Activated naive CD4-positive, alpha-beta T cell treated with anti-CD3 and anti-CD28 coated beads, Interleukin-2, amount 50 U/mL, for 24 hours (primary cell): ENCODE results near the gene SPTLC3.

ENCODE experiments used
- H3K27ac Mint-ChIP-seq: one replicate; pipeline ENCODE4 v1.8.0; 2021; ENCODE audit warnings: mild to moderate bottlenecking, mixed read lengths
- H3K27me3 Mint-ChIP-seq: one replicate; pipeline ENCODE4 v1.8.0; 2021; ENCODE audit warnings: mixed read lengths
- H3K36me3 Mint-ChIP-seq: one replicate; pipeline ENCODE4 v1.8.0; 2021; ENCODE audit warnings: mixed read lengths
- H3K4me1 Mint-ChIP-seq: one replicate; pipeline ENCODE4 v1.8.0; 2021; ENCODE audit warnings: mixed read lengths
- H3K4me3 Mint-ChIP-seq: one replicate; pipeline ENCODE4 v1.8.0; 2021; ENCODE audit warnings: mild to moderate bottlenecking, mixed read lengths
- H3K9me3 Mint-ChIP-seq: one replicate; pipeline ENCODE4 v1.8.0; 2021; ENCODE audit warnings: mixed read lengths

Gene SPTLC3

GRCh38 chr20:13012886-13013285 is 4.1 kb downstream of the SPTLC3 start:
- H3K4me3 Mint-ChIP-seq = no peak overlapping the region
- H3K9me3 Mint-ChIP-seq = no peaks in the 10 kb centered on the region
- H3K36me3 Mint-ChIP-seq = no peaks in the 10 kb centered on the region
- H3K27me3 Mint-ChIP-seq = peaks cover 2% of the 10 kb centered on the region
- peaks cover 25% of the 10 kb centered on the region for H3K4me1 Mint-ChIP-seq
- no peak overlapping the region for H3K27ac Mint-ChIP-seq

GRCh38 chr20:13013411-13013810 is 4.6 kb downstream of the SPTLC3 start:
- H3K27ac Mint-ChIP-seq = no peak overlapping the region
- H3K36me3 Mint-ChIP-seq = no peaks in the 10 kb centered on the region
- H3K9me3 Mint-ChIP-seq = no peaks in the 10 kb centered on the region
- H3K4me3 Mint-ChIP-seq = no peak overlapping the region
- peaks cover 2% of the 10 kb centered on the region for H3K27me3 Mint-ChIP-seq
- peaks cover 25% of the 10 kb centered on the region for H3K4me1 Mint-ChIP-seq

- Mint-ChIP-seq H3K9me3 (peaks cover 6% of the 10 kb centered on the region), H3K27me3 (peaks cover 2% of the 10 kb centered on the region), H3K27ac (no peak overlapping the region), H3K4me1 (no peaks in the 10 kb centered on the region), H3K4me3 (no peak overlapping the region), H3K36me3 (no peaks in the 10 kb centered on the region)
Observed at GRCh38 chr20:13017235-13017634, 8.5 kb downstream of the SPTLC3 start.

GRCh38 chr20:13017883-13018535 is 9.2 kb downstream of the SPTLC3 start:
- Mint-ChIP-seq H3K36me3 (peaks cover 2% of the 10 kb centered on the region), H3K4me1 (no peaks in the 10 kb centered on the region), H3K4me3 (no peak overlapping the region), H3K9me3 (peaks cover 6% of the 10 kb centered on the region), H3K27me3 (peaks cover 2% of the 10 kb centered on the region), H3K27ac (no peak overlapping the region)

- H3K36me3 Mint-ChIP-seq = peaks cover 4% of the 10 kb centered on the region
- no peak overlapping the region for H3K27ac Mint-ChIP-seq
- no peak overlapping the region for H3K4me3 Mint-ChIP-seq
- no peaks in the 10 kb centered on the region for H3K27me3 Mint-ChIP-seq
- peaks cover 6% of the 10 kb centered on the region for H3K9me3 Mint-ChIP-seq
- no peaks in the 10 kb centered on the region for H3K4me1 Mint-ChIP-seq
Observed at GRCh38 chr20:13021205-13021970, 12.6 kb downstream of the SPTLC3 start.

GRCh38 chr20:13022401-13023155 is 13.8 kb downstream of the SPTLC3 start:
- Mint-ChIP-seq H3K4me3 (no peak overlapping the region), H3K36me3 (peaks cover 4% of the 10 kb centered on the region), H3K27me3 (no peaks in the 10 kb centered on the region)

GRCh38 chr20:13024596-13024995 is 15.8 kb downstream of the SPTLC3 start:
- no peak overlapping the region for H3K4me3 Mint-ChIP-seq
- H3K9me3 Mint-ChIP-seq = peaks cover 6% of the 10 kb centered on the region
- H3K27ac Mint-ChIP-seq = no peak overlapping the region
- H3K27me3 Mint-ChIP-seq = no peaks in the 10 kb centered on the region
- no peaks in the 10 kb centered on the region for H3K4me1 Mint-ChIP-seq
- peaks cover 4% of the 10 kb centered on the region for H3K36me3 Mint-ChIP-seq

More at GRCh38 chr20:13022401-13023155, 13.8 kb downstream of the SPTLC3 start:
- Mint-ChIP-seq H3K9me3 (peaks cover 6% of the 10 kb centered on the region), H3K4me1 (no peaks in the 10 kb centered on the region), H3K27ac (no peak overlapping the region)

- H3K27ac Mint-ChIP-seq = no peak overlapping the region
- no peak overlapping the region for H3K4me3 Mint-ChIP-seq
- H3K9me3 Mint-ChIP-seq = peaks cover 6% of the 10 kb centered on the region
- no peaks in the 10 kb centered on the region for H3K27me3 Mint-ChIP-seq
- no peaks in the 10 kb centered on the region for H3K4me1 Mint-ChIP-seq
- peaks cover 4% of the 10 kb centered on the region for H3K36me3 Mint-ChIP-seq
Observed at GRCh38 chr20:13025181-13025580, 16.4 kb downstream of the SPTLC3 start.

GRCh38 chr20:13028001-13028400 is 19.2 kb downstream of the SPTLC3 start:
- H3K4me1 Mint-ChIP-seq = no peaks in the 10 kb centered on the region

GRCh38 chr20:13028673-13029072 is 19.9 kb downstream of the SPTLC3 start:
- Mint-ChIP-seq H3K27ac (no peak overlapping the region), H3K27me3 (peaks cover 3% of the 10 kb centered on the region), H3K36me3 (no peaks in the 10 kb centered on the region), H3K4me3 (no peak overlapping the region), H3K4me1 (no peaks in the 10 kb centered on the region), H3K9me3 (no peaks in the 10 kb centered on the region)

More at GRCh38 chr20:13028001-13028400, 19.2 kb downstream of the SPTLC3 start:
- Mint-ChIP-seq H3K9me3 (no peaks in the 10 kb centered on the region), H3K4me3 (no peak overlapping the region), H3K27ac (no peak overlapping the region), H3K36me3 (peaks cover 2% of the 10 kb centered on the region), H3K27me3 (peaks cover 2% of the 10 kb centered on the region)

GRCh38 chr20:13029687-13030375 is 21.1 kb downstream of the SPTLC3 start:
- no peak overlapping the region for H3K27ac Mint-ChIP-seq

GRCh38 chr20:13031751-13032150 is 23.0 kb downstream of the SPTLC3 start:
- no peaks in the 10 kb centered on the region for H3K36me3 Mint-ChIP-seq

More at GRCh38 chr20:13029687-13030375, 21.1 kb downstream of the SPTLC3 start:
- Mint-ChIP-seq H3K4me3 (no peak overlapping the region), H3K4me1 (no peaks in the 10 kb centered on the region), H3K36me3 (no peaks in the 10 kb centered on the region), H3K27me3 (peaks cover 4% of the 10 kb centered on the region), H3K9me3 (no peaks in the 10 kb centered on the region)

GRCh38 chr20:13034115-13034514 is 25.3 kb downstream of the SPTLC3 start:
- H3K4me1 Mint-ChIP-seq = no peaks in the 10 kb centered on the region
- no peaks in the 10 kb centered on the region for H3K36me3 Mint-ChIP-seq
- peaks cover 4% of the 10 kb centered on the region for H3K27me3 Mint-ChIP-seq
- H3K9me3 Mint-ChIP-seq = no peaks in the 10 kb centered on the region
- H3K4me3 Mint-ChIP-seq = no peak overlapping the region
- no peak overlapping the region for H3K27ac Mint-ChIP-seq

More at GRCh38 chr20:13031751-13032150, 23.0 kb downstream of the SPTLC3 start:
- Mint-ChIP-seq H3K27me3 (peaks cover 4% of the 10 kb centered on the region), H3K4me3 (no peak overlapping the region), H3K9me3 (no peaks in the 10 kb centered on the region), H3K27ac (no peak overlapping the region), H3K4me1 (no peaks in the 10 kb centered on the region)

GRCh38 chr20:13034936-13035335 is 26.2 kb downstream of the SPTLC3 start:
- H3K9me3 Mint-ChIP-seq = no peaks in the 10 kb centered on the region

GRCh38 chr20:13035399-13036152 is 26.8 kb downstream of the SPTLC3 start:
- Mint-ChIP-seq H3K27me3 (peaks cover 4% of the 10 kb centered on the region), H3K36me3 (no peaks in the 10 kb centered on the region), H3K27ac (no peak overlapping the region), H3K4me1 (no peaks in the 10 kb centered on the region), H3K4me3 (no peak overlapping the region), H3K9me3 (no peaks in the 10 kb centered on the region)

More at GRCh38 chr20:13034936-13035335, 26.2 kb downstream of the SPTLC3 start:
- H3K4me1 Mint-ChIP-seq = no peaks in the 10 kb centered on the region
- H3K4me3 Mint-ChIP-seq = no peak overlapping the region
- H3K27me3 Mint-ChIP-seq = peaks cover 4% of the 10 kb centered on the region
- H3K36me3 Mint-ChIP-seq = no peaks in the 10 kb centered on the region
- no peak overlapping the region for H3K27ac Mint-ChIP-seq
